Retinal pigment epithelial cell (primary cell): ENCODE data around the gene ZNF688.

Experiments used
- DNase-seq: peaks from one replicate; pipeline ENCODE4 v3.0.0-alpha.2; 2010; ENCODE audit warnings: low read depth
- H3K4me3 ChIP-seq: 2 replicates; pipeline ENCODE4 v1.5.1; 2011; ENCODE audit warnings: mild to moderate bottlenecking, low read length, control low read depth, moderate library complexity
- TF ChIP-seq, protein P1 (sequence below): conservative IDR thresholded peaks from 2 replicates; pipeline ENCODE4 v1.5.1; 2011; ENCODE audit warnings: low read depth, low read length, control low read depth, inconsistent platforms

ZNF688 gene

DNA sequence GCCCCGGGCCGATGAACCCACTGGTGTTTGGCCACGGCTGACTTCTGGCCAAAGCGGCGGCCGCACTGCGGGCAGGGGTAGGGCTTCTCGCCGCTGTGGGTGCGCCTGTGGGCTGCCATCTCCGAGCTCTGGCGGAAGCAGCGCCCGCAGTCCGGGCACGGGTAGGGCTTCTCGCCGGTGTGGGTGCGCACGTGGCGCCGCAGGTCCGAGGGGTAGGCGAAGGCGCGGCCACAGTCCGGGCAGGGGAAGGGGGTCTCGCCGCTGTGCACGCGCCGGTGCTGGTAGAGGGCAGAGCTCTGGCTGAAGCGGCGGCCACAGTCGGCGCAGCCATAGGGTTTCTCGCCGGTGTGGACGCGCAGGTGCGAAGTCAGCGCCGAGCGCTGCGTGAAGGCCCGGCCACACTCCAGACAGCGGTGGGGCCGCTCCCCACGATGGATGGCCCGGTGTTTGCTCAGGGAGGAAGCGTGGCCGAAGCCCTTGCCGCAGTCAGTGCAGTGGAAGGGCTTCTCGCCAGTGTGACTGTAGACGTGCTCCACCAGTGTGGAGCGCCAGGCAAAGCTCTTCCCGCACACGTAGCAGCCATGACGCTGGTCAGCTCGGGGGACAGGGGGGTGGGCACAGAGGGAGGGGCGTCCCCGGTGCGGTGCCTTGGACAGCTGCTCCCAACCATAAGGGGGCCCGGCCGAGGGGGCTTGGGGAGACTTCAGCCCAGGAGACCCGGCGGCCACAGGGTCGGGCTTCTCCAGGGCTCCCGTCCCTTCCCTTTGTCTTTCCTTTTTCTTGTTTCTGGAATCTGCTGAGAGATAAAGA, 16.0 kb downstream of the ZNF688 start:
- no peak for DNase-seq
- no peak overlapping the region for H3K4me3 ChIP-seq
- TF ChIP-seq, protein P1, sequence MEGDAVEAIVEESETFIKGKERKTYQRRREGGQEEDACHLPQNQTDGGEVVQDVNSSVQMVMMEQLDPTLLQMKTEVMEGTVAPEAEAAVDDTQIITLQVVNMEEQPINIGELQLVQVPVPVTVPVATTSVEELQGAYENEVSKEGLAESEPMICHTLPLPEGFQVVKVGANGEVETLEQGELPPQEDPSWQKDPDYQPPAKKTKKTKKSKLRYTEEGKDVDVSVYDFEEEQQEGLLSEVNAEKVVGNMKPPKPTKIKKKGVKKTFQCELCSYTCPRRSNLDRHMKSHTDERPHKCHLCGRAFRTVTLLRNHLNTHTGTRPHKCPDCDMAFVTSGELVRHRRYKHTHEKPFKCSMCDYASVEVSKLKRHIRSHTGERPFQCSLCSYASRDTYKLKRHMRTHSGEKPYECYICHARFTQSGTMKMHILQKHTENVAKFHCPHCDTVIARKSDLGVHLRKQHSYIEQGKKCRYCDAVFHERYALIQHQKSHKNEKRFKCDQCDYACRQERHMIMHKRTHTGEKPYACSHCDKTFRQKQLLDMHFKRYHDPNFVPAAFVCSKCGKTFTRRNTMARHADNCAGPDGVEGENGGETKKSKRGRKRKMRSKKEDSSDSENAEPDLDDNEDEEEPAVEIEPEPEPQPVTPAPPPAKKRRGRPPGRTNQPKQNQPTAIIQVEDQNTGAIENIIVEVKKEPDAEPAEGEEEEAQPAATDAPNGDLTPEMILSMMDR: no peak

DNA sequence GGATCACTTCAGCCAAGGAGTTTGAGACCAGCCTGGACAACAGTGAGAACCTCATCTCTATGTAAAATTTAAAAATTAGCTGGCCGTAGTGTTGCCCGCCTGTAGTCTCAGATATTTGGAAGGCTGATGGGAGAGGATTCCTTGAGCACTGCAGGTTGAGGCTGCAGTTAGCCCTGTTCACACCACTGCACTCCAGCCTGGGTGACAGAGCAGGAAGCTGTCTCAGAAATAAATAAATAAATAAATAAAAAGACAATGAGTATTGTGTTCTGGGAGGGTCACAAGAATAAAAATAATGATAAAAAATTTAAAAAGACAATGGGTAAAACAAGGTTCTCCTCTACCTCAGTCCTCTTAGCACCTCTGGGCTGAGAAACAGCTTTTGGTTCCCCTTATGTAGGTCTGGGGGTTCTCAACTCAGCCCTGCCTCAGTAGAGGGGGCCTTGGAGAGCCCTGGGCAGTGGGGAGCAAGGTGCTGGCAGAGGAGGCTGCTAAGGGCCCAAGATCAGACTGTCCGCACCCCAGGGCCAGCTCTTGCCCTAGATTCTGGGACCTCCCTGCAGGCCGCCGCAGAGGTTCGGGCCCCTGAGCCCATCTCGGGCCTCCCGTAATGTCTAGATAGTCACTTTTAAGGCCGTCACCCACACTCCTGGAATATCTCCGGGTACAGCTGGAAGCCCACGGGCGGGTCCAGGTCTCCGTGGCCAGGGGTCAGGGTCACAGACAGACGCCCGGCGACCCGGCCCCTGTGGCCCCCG, 16.8 kb downstream of the ZNF688 start:
- H3K4me3 ChIP-seq: no peak overlapping the region
- DNase-seq: no peak
- TF ChIP-seq, protein P1: no peak

DNA sequence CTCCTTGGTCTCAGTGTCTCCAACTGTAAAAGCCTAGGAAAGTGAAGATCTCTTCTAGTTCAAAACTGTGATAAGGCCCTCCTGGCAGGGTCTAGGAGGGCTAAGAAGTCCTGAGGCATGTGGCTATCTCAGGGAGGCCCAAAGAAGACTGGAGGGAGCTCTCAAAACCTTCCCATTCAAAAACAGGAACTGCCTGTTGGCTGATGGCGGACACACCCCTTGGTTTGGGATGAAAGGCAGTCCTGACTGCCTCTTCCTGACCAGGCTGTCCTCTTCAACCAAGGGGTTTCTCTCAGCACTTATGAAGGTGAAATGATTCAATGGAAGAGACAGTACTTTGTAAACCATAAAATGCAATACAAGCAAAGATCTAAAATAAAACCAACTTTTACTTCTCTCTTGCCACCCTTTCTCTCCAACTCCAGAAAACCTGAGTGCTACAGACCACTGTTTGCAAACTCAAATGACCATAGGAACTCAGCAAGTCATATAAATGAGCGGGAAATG, 18.1 kb downstream of the ZNF688 start:
- no peak overlapping the region for H3K4me3 ChIP-seq
- TF ChIP-seq, protein P1: no peak

DNA sequence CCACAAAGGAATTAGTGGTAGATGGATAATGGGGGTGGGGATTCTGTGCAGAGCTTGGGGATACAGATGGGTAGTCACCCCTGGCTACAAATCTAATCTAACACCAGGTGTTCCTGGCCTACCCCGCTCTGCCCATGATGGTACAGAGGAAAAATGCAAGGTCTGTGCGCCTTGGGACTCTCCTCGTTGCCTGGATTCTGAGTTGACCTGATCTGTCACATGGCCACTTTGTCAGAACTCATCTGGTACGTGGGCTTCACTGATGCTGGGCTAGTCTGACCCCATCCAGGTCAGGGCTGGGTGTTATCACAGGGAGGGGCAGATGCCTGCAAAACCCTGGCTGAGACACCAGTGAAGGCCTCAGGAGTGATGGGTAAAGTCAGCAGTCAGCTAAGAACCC, 18.6 kb downstream of the ZNF688 start:
- H3K4me3 ChIP-seq: no peak overlapping the region
- no peak for DNase-seq
- TF ChIP-seq, protein P1: no peak

More for the DNA sequence above, 18.1 kb downstream of the ZNF688 start:
- DNase-seq: no peak

DNA sequence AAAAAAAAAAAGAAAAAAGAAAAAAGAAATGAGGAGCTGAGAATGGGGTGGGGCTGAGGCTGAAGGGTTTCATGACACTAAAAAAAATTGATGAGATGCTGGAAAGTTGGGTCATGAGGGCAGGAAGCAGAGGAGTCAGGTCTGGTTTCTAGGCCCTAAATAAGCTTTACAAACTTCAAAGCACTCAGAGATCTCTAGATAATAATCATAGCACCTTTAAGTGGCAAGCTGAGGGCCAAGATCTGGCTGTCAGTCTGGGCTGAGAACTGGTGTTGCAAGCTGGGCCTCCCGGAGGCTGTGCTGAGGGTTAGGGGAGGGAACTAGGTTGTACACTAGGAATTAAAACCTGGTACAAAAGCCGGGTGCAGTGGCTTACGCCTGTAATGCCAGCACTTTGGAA, 19.7 kb downstream of the ZNF688 start:
- TF ChIP-seq, protein P1: no peak
- H3K4me3 ChIP-seq: no peak overlapping the region
- no peak for DNase-seq

DNA sequence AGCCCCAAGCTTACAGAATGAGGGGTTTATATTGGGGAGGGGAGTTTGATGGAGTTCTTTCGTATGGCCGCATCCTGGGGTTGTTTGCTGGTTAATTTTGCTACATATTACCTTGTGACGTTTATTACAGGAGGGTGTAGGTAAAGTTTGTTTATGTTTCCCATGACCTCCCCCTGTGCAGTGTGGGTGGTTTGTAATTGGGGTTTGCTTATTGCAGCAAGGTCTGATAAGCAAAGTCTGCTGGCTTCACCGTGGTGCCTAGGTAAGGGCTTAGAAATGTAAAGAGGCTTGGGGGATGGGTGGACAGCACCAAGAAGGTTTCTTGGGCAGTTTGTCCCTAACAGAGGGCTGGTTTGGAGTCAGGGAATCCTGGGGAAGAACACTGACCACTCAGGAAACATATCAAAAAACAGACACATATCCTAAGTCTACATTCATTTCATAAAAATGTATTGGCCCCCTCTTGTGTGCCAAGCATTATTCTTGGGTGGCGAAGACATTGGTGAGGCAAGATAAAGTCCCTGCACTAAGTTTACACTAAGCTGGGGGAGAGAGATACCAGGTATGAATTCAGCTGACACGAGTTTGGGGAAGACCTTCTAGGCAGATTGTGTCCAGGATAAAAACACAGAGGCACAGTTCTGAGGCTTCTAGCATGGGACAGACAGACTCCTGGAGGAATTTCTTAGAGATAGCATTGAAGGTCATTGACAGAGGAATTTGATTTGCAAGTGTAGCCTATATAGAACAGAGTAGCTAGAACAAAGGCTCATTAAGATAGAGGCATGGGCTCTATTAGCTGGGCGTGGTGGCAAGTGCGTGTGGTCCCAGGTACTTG, 22.9 kb downstream of the ZNF688 start:
- DNase-seq: no peak
- H3K4me3 ChIP-seq: no peak overlapping the region
- TF ChIP-seq, protein P1: no peak
